ENCODE measurements around the gene MAP2.
"Not testable (repeated sequence)": the region's sequence is repeated elsewhere in the genome, so short reads cannot be mapped to it uniquely, and the experiment has no call there.

MAP2 gene

GRCh38 chr2:209476367-209477208, 52.7 kb downstream of the MAP2 start:
- no peak for FAIRE-seq

DNA sequence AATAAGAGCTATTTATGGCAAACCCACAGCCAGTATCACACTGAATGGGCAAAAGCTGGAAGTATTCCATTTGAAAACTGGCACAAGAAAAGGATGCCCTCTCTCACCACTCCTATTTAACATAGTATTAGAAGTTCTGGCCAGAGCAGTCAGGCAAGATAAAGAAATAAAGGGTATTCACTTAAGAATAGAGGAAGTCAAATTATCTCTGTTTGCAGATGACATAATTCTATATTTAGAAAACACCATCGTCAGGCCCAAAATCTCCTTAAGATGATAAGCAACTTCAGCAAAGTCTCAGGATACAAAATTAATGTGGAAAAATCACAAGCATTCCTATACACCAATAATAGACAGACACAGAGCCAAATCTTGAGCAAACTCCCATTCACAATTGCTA, 68.4 kb downstream of the MAP2 start:
- FAIRE-seq = not testable (repeated sequence)

- FAIRE-seq = not testable (repeated sequence)
These were observed 71.3 kb downstream of the MAP2 start for GRCh38 chr2:209495068-209495620.

- FAIRE-seq = no peak
These were observed 72.2 kb downstream of the MAP2 start for GRCh38 chr2:209495855-209496585.

GRCh38 chr2:209496586-209496982, 72.7 kb downstream of the MAP2 start:
- no peak for FAIRE-seq

GRCh38 chr2:209498614-209499013, 74.8 kb downstream of the MAP2 start:
- FAIRE-seq = no peak

DNA sequence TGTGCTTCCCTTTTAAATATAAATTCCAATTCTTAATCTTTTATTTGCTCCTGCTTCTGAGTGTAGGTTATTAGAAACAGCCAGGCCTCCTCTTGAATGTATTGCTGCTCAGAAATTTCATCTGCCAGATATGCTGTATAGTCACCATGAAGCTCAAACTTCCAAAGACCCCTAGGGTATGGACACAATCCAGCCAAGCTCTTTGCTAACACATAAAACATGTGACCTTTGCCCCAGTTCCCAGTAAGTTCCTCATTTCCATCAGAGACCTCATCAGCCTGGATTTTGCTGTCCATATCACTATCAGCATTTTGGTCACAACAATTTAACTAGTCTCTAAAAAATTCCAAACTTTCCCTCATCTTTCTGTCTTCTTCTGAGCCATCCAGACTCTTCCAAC, 75.2 kb downstream of the MAP2 start:
- no peak for FAIRE-seq

DNA sequence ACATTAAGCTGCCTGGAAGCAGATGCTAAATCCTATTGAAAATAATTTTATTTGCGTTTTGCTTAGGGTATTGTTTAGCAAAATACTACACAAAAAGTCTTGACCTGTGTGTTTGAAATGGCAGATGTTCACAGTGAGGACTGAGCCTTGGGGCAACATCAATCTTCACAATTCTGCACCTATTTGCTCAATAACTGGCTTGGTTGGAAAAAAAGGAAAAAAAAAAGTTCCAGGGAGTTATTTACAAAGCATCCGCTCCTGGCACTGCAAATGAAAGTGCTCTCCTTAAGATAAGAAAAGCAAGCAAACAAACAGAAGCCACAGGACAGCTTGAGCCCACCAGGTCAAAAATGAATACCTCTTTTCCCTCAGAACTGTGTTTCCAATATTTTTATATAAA, 77.7 kb downstream of the MAP2 start:
- FAIRE-seq = no peak

DNA sequence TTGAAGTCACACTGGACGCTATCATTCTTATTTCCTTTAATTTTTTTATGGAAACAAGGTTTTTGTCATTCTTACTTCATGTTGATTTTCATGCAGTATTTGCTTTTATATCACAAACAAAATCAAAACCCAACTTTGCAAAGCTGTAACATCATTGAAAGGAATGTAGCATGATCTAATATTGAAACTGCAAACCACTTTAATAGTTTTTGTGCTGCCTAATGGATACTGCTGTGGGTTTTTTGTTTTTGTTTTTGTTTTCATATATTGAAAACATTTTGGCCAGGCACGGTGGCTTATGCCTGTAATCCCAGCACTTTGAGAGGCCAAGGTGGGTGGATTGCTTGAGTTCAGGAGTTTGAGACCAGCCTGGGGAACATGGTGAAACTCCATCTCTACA, 81.6 kb downstream of the MAP2 start:
- FAIRE-seq = no peak

GRCh38 chr2:209508255-209508654, 84.4 kb downstream of the MAP2 start:
- FAIRE-seq = no peak

DNA sequence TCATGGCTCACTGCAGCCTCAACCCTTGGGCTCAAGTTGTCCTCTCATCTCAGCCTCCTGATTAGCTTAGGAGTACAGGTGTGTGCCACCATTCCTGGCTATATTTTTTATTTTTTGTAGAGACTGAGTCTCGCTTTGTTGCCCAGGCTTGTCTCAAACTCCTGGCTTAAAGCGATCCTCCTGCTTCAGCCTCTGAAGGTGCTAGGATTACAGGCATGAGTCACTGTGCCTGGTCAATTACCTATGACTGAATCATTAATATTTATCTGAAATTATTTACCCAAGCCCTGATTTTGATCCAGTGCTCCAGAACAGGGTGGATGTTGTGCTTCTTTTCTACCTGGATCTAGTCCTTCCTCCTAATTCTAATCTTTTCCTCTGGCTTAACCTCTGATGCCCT, 87.8 kb downstream of the MAP2 start:
- no peak for FAIRE-seq

DNA sequence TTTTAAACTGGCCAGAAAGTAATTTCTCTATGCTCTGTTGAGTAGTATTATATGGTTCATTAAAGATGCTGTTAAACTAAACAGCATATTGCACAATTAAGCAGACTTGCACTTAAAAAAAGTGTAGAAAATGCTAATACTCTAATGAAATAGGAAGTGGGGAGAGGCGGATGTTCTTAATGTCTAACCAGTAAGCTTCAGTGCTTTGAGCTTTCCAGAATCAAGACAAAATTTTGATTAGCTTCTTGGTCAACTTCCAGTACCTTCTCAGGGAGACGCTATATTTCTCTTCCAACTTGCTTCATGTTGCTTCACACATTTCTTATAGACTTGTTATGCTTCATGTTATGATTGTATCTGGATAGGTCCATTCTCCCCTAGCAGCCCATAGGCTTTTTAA, 89.1 kb downstream of the MAP2 start:
- FAIRE-seq = no peak

DNA sequence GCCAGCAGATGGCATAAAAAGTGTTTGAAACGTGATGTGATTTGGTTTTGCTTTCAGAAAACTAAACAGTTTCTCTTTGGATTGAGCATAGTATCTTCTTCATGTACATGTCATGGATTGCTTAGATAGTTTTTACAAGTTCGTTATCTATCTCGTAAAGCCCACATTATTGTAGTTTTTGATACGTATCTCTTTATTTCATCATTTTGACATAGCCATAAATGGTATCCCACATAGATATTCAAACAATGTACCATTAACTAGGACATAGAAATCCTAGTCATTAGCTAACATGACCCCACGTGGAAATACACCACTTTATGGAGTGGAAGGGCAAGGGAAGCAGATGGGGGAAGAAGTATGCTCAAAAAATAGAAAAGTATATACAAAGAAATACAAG, 93.6 kb downstream of the MAP2 start:
- no peak for FAIRE-seq

- FAIRE-seq = no peak
These were observed 95.4 kb downstream of the MAP2 start for GRCh38 chr2:209519271-209519670.

DNA sequence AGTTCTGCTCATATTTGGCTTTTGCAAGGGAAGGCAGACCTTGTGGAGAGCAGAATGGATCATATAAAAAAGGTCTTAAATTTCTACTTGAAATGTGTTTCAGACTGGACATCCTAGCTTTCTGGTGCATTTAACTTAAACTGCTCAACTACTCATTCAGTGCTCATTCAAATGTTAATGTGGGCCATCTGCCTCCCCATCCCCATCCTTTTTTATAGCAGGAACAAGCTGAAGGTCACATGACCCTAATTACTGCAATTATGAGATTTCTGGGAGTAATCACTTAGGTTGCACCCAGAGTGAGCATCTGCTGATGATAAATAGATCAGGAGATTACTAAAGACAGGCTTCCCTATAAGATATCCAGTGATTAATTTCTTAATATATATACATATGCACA, 96.1 kb downstream of the MAP2 start:
- no peak for FAIRE-seq

GRCh38 chr2:209523041-209523740, 99.3 kb downstream of the MAP2 start:
- no peak for FAIRE-seq

- no peak for FAIRE-seq
These were observed 100.0 kb downstream of the MAP2 start for GRCh38 chr2:209523867-209524266.

- no peak for FAIRE-seq
These were observed 101.5 kb downstream of the MAP2 start for GRCh38 chr2:209525331-209525730.

- no peak for FAIRE-seq
These were observed 102.0 kb downstream of the MAP2 start for GRCh38 chr2:209525834-209526281.

DNA sequence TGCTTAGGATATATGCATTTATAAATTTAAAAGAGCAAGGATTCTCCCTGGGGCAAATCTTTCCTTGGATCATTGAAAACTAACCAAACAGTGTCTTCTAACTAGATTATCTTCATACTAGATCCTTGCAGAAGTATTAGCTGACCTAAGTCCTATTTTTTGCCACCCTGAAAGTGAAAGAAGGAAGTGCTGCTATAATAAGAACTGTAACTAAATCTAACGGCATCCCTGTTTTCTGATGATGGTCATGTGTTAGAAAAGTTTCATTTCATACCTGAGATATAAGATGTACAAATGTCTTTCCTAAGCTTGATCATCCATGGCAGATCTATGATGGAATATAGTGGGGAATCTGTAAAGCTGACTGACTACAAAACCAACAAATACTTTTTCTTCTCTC, 102.7 kb downstream of the MAP2 start:
- no peak for FAIRE-seq

GRCh38 chr2:209529579-209529978, 105.7 kb downstream of the MAP2 start:
- FAIRE-seq = no peak

- no peak for FAIRE-seq
These were observed 108.5 kb downstream of the MAP2 start for GRCh38 chr2:209532321-209532720.

DNA sequence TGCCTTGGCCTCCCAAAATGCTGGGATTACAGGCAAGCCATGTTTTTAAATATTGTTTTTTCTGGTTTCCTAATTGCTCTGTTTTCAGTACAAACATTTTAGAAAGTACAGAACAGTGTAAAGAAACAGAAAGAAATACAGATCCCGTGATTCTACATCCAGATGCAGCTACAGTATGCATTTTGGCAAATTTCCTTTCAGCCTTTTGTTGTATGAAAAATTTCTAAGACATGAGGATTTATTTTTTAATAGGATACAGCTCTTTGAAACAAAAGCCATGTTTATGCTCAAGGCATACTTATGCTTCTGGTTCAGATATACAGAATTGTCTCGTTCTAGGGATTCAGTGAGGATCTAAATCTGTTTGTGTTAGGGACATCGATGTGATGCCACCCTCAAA, 109.5 kb downstream of the MAP2 start:
- no peak for FAIRE-seq

Measured in TTC549 (cell line).